Sigmoid colon (tissue), 4 donors: Measurements from ENCODE around the gene FTL.

ENCODE experiments used
- CTCF ChIP-seq, 4 experiments: fragments of 450-650 bp in 3 of 4; fragments of 200-600 bp in 1 of 4; IDR thresholded peaks; one replicate each; pipeline ENCODE4 v1.5.1; 2016 to 2019; ENCODE audit warnings: antibody characterized with exemption in 4 of 4, mild to moderate bottlenecking in 3 of 4, moderate library complexity in 2 of 4
- POLR2A ChIP-seq, 2 donors: fragments of 450-650 bp; IDR thresholded peaks; one replicate each; pipeline ENCODE4 v1.6.1; 2016; ENCODE audit warnings: antibody characterized with exemption in 2 of 2, mild to moderate bottlenecking in 2 of 2, moderate library complexity in 2 of 2
- POLR2AphosphoS5 ChIP-seq, 4 donors: sonication (generic); formaldehyde crosslinking; IDR thresholded peaks; one replicate each; pipeline ENCODE4 v1.6.1; 2017; ENCODE audit warnings: antibody characterized with exemption in 4 of 4

- TF ChIP-seq CTCF (IDR thresholded peaks at IDR 0.05) = no peak
- no peak for TF ChIP-seq POLR2AphosphoS5 (IDR thresholded peaks at IDR 0.05)
- TF ChIP-seq POLR2A (IDR thresholded peaks at IDR 0.05) = no peak
These were observed 17.9 kb upstream of the FTL start for GRCh38 chr19:48947258-48947542.
